ENCODE measurements around the gene LSS. TPM values are rescaled to one million over a fixed set of nuclear protein-coding genes. Genes with fewer than 3 reads are reported as not detected.

LSS gene
- total RNA-seq, 4 donors from 2014 or later = 60.8 to 165 (median 81.7) TPM

DNA sequence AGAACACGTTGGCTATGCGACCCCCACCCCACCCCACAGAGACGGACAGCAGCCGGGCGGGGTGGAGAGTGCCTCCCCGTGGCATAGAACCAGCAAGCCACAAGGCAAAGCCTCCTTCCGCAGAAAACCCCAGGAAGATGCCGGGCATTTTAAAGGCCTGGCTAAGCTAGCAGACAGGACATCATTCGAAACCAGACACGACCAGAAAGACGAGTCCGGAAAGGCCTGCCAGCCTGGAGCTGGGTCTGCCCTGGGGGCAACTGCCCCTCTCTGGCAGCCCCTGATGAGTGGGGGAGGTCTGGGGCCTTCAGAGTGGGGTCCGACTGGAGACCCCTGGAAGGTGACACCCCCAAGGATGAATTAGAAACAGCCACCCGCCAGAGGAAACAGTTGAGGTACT lies 81.7 kb downstream of the LSS start:
- intact Hi-C loops (cut with DNase I; ENCODE audit: low total_unique reads) = no loop called here
- no peak for TF ChIP-seq POLR2A (IDR thresholded peaks at IDR 0.05)
- TF ChIP-seq, protein P1, sequence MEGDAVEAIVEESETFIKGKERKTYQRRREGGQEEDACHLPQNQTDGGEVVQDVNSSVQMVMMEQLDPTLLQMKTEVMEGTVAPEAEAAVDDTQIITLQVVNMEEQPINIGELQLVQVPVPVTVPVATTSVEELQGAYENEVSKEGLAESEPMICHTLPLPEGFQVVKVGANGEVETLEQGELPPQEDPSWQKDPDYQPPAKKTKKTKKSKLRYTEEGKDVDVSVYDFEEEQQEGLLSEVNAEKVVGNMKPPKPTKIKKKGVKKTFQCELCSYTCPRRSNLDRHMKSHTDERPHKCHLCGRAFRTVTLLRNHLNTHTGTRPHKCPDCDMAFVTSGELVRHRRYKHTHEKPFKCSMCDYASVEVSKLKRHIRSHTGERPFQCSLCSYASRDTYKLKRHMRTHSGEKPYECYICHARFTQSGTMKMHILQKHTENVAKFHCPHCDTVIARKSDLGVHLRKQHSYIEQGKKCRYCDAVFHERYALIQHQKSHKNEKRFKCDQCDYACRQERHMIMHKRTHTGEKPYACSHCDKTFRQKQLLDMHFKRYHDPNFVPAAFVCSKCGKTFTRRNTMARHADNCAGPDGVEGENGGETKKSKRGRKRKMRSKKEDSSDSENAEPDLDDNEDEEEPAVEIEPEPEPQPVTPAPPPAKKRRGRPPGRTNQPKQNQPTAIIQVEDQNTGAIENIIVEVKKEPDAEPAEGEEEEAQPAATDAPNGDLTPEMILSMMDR (IDR thresholded peaks at IDR 0.05) = no peak
- WGBS, 2 donors = 58 to 62% methylated on average over 14 of the region's 14 CpGs

DNA sequence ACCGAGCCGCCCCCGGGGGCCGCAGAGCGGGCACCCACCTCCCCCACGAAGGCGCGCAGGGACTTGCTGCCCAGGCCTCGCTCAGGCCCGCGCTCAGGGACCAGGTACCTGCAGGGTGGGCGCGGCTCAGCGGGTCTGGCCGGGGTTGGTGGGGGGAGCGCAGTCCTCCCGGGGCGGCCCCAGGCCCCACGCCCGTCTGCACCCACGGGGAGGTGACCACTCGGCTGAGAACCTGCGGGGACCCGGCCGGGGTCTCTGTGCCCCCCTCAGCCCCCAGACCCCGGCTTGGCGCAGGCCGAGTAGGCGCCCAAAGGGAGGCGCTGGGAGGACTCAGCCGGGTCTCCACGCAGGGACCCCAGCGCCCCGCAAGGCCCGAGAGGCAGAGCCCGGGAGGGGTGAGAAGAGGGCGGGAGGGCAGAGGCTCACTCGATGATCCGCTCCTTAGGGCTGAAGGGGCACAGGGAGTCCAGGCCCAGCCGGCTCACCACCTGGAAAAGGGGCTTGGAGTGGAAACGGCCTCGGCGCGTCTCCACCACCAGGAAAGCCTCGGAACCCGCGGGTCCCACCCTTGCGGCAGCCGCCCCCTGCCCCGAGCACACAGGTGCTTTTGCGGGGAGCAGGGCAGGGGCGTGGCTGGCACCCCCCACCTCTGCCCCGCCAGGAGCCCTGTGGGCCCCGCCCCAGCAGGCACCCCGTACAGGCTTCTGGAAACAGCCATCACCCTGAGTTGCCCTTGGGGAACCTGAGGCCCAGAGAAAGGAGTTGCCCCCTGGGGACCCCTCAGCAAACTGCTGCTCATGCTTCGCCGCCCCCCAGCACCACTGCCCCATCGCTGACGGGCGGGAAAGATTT lies 82.5 kb downstream of the LSS start:
- no peak for TF ChIP-seq POLR2A (IDR thresholded peaks at IDR 0.05)
- TF ChIP-seq, protein P1 (IDR thresholded peaks at IDR 0.05) = no peak
- no peak overlapping the region for H3K4me3 ChIP-seq (ENCODE audit: low read depth, poor library complexity, severe bottlenecking)
- WGBS, 2 donors = 62 to 74% methylated on average over 16 to 52 of the region's 60 CpGs
- DNase-seq (ENCODE audit: low spot score in 2 of 2) = no peak
- intact Hi-C loops (cut with DNase I; ENCODE audit: low total_unique reads) = no loop called here

More for the DNA sequence above, 81.7 kb downstream of the LSS start:
- DNase-seq (ENCODE audit: low spot score in 2 of 2) = no peak
- H3K4me3 ChIP-seq (ENCODE audit: low read depth, poor library complexity, severe bottlenecking) = no peak overlapping the region

DNA sequence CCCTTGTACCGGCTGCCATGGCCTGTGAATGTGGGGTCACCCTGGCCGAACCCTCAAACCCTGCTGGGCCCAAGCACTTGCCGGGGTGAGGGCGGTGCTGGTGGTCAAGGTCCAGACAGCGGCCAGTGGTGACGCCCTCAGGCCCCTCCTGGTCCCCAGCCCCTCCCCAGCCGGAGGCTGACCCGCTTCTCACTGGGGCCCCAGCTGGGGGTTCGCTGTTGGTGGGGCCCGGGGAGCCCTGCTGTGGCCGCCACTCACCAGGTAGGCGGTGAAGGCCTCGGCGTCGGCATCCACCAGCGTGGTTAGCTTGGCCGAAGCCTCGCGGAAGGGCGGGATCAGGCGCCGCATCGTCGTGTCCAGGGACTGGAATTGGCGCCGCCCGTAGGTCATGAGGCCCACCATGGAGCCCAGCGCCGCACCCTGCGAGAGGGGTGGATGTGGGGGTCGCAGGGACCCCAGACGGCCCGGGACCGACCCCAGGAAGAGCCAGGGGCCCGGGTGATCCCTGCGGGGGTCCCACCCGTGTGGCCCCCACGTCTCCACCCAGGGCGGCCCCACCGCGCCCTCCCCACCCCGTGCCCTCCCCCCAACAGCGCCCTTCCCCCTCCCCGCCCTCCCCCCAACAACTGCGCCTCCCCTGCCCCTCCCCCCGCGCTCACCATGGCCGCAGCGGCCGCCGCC lies 83.3 kb downstream of the LSS start:
- DNase-seq (ENCODE audit: low spot score in 2 of 2) = no peak
- intact Hi-C loops (cut with DNase I; ENCODE audit: low total_unique reads) = no loop called here
- WGBS, 2 donors = 90 to 94% methylated on average over 10 to 21 of the region's 51 CpGs
- no peak overlapping the region for H3K4me3 ChIP-seq (ENCODE audit: low read depth, poor library complexity, severe bottlenecking)
- TF ChIP-seq, protein P1 (IDR thresholded peaks at IDR 0.05) = no peak
- TF ChIP-seq POLR2A (IDR thresholded peaks at IDR 0.05) = no peak

DNA sequence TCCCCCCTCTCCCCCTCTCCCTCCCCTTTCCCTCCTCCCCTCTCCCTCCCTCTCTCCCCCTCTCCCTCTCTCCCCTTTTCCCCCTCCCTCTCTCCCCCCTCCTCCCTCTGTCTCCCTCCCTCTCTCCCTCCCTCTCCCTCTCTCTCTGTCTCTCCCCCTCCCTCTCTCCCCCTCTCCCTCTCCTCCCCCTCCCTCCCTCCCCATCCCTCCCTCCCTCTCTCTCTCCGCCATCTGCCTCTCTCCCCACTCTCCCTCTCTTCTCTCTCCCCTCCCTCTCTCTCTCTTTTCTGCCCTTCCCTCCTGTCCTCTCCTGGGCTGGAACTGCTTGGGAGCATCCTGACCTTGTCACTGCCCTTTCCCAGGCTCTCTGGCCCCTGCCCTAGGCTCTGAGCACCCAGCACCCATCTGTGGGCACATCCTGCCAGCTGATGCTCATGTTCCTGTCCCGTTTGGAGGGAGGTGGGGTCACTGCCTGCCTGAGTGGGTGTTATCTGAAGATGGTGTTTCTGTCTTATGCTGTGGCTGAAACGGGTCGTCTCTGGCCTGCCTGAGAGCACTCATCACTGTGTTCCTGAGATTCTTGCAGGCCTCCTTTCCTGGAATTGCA lies 84.0 kb downstream of the LSS start:
- intact Hi-C loops (cut with DNase I; ENCODE audit: low total_unique reads) = no loop called here
- WGBS, 2 donors = 45 to 48% methylated on average over 3 of the region's 4 CpGs
- TF ChIP-seq, protein P1 (IDR thresholded peaks at IDR 0.05) = no peak
- TF ChIP-seq POLR2A (IDR thresholded peaks at IDR 0.05) = no peak
- no peak overlapping the region for H3K4me3 ChIP-seq (ENCODE audit: low read depth, poor library complexity, severe bottlenecking)
- DNase-seq (ENCODE audit: low spot score in 2 of 2) = no peak

DNA sequence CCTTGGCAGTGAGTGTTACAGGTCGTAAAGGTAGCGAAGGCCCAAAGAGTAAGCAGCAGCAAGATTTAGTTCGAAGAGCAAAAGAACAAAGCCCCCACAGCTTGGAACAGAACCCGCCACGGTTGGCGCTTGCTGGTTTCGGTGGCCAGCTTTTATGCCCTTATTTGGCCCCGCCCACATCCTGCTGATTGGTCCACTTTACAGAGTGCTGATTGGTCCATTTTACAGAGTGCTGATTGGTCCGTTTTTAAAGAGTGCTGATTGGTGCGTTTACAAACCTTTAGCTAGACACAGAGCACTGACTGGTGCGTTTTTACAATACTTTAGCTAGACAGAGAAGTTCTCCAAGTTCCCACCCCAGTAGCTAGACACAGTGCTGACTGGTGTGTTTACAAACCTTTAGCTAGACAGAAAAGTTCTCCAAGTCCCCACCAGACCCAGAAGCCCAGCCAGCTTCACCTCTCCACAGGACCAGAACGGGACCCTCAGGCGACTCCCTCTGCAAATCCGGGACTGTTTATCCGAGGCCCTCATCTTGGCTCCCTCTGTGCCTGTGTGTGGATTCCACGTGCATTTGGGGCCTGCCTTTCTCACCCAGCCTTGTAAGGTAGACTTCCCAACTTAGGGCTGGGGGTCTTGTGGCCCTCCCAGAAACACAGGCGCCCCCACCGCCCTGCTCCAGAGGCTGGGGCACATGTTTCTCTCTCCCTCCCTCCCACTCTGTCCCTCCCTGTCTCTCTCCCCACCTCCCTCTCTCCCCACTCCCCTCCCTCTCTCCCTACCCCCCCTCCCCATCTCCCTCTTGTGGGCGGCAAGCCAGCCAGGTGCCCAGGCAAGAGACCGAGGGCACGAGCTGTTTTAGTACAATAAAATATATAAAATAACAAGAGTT lies 85.7 kb downstream of the LSS start:
- 78 to 89% methylated on average over 21 of the region's 21 CpGs for WGBS, 2 donors
- intact Hi-C loops (cut with DNase I; ENCODE audit: low total_unique reads) = no loop called here
- DNase-seq (ENCODE audit: low spot score in 2 of 2) = no peak
- H3K4me3 ChIP-seq (ENCODE audit: low read depth, poor library complexity, severe bottlenecking) = no peak overlapping the region
- TF ChIP-seq, protein P1 (IDR thresholded peaks at IDR 0.05) = no peak
- TF ChIP-seq POLR2A (IDR thresholded peaks at IDR 0.05) = no peak

All from lower leg skin (tissue), 4 donors.